H9 (cell line): Measurements from ENCODE around the gene MAPK11. TPM values are rescaled to one million over a fixed set of nuclear protein-coding genes. Genes with fewer than 3 reads are reported as not detected.

Experiments used
- DNase-seq: peaks from one replicate; pipeline ENCODE4 v3.0.0-alpha.2; 2017
- H2AFZ ChIP-seq: one replicate; pipeline ENCODE4 v1.6.1; 2013; ENCODE audit warnings: mild to moderate bottlenecking, low read length, control low read depth, moderate library complexity
- H2AK5ac ChIP-seq: 2 replicates; pipeline ENCODE4 v1.6.1; 2013; ENCODE audit warnings: low read length, control low read depth, mixed read lengths; ENCODE audit not compliant: insufficient read length
- H2BK120ac ChIP-seq: one replicate; pipeline ENCODE4 v1.6.1; 2013; ENCODE audit warnings: low read depth, mild to moderate bottlenecking, low read length, control low read depth, inconsistent platforms; ENCODE audit not compliant: poor library complexity, severe bottlenecking
- H2BK12ac ChIP-seq: 2 replicates; pipeline ENCODE4 v1.6.1; 2013; ENCODE audit warnings: low read length, control low read depth, mixed read lengths, low read depth; ENCODE audit not compliant: insufficient read length
- H2BK15ac ChIP-seq: 2 replicates; pipeline ENCODE4 v1.6.1; 2013; ENCODE audit warnings: low read depth, low read length, control low read depth
- H2BK20ac ChIP-seq: one replicate; pipeline ENCODE4 v1.6.1; 2013; ENCODE audit warnings: low read depth, mild to moderate bottlenecking, low read length, control low read depth, inconsistent platforms; ENCODE audit not compliant: poor library complexity, severe bottlenecking
- H2BK5ac ChIP-seq: 2 replicates; pipeline ENCODE4 v1.6.1; 2013; ENCODE audit warnings: low read length, control low read depth, mixed read lengths; ENCODE audit not compliant: insufficient read length
- H3K14ac ChIP-seq: 2 replicates; pipeline ENCODE4 v1.6.1; 2013; ENCODE audit warnings: low read length, control low read depth; ENCODE audit not compliant: insufficient read depth
- H3K18ac ChIP-seq: 2 replicates; pipeline ENCODE4 v1.6.1; 2013; ENCODE audit warnings: low read depth, mild to moderate bottlenecking, mixed read lengths, low read length, control low read depth; ENCODE audit not compliant: insufficient read length
- H3K23ac ChIP-seq: 2 replicates; pipeline ENCODE4 v1.6.1; 2013; ENCODE audit warnings: low read length, control low read depth, mixed read lengths, low read depth; ENCODE audit not compliant: insufficient read length
- H3K23me2 ChIP-seq: 2 replicates; pipeline ENCODE4 v1.6.1; 2013; ENCODE audit warnings: low read depth, mild to moderate bottlenecking, mixed read lengths, low read length, control low read depth; ENCODE audit not compliant: insufficient read length, poor library complexity, severe bottlenecking
- H3K27ac ChIP-seq: 2 replicates; pipeline ENCODE4 v1.5.1; 2013; ENCODE audit warnings: low read length, control low read depth, mixed read lengths, low read depth; ENCODE audit not compliant: insufficient read length
- H3K27me3 ChIP-seq: 2 replicates; pipeline ENCODE4 v1.6.1; 2013; ENCODE audit warnings: low read length, control low read depth, inconsistent platforms; ENCODE audit not compliant: insufficient read depth
- H3K4ac ChIP-seq: 2 replicates; pipeline ENCODE4 v1.6.1; 2013; ENCODE audit warnings: low read depth, mild to moderate bottlenecking, control low read depth, inconsistent platforms, low read length, moderate library complexity
- H3K4me1 ChIP-seq: 2 replicates; pipeline ENCODE4 v1.6.1; 2013; ENCODE audit warnings: low read length, control low read depth, inconsistent platforms; ENCODE audit not compliant: insufficient read depth
- H3K4me2 ChIP-seq: 2 replicates; pipeline ENCODE4 v1.6.1; 2013; ENCODE audit warnings: low read length, control low read depth, mixed read lengths; ENCODE audit not compliant: insufficient read length, insufficient read depth
- H3K56ac ChIP-seq: 2 replicates; pipeline ENCODE4 v1.6.1; 2013; ENCODE audit warnings: low read depth, mild to moderate bottlenecking, mixed read lengths, low read length, control low read depth; ENCODE audit not compliant: insufficient read length
- H3K79me1 ChIP-seq: 2 replicates; pipeline ENCODE4 v1.6.1; 2013; ENCODE audit warnings: low read depth, mild to moderate bottlenecking, moderate library complexity, low read length, control low read depth, inconsistent platforms; ENCODE audit not compliant: insufficient read depth, poor library complexity, severe bottlenecking
- H3K79me2 ChIP-seq: 2 replicates; pipeline ENCODE4 v1.6.1; 2013; ENCODE audit warnings: low read length, control low read depth, inconsistent platforms; ENCODE audit not compliant: insufficient read depth
- H3K9ac ChIP-seq: 2 replicates; pipeline ENCODE4 v1.6.1; 2013; ENCODE audit warnings: low read length, control low read depth, mixed read lengths; ENCODE audit not compliant: insufficient read length; ENCODE audit errors: extremely low read depth
- H3K9me3 ChIP-seq: one replicate; pipeline ENCODE4 v1.6.1; 2013; ENCODE audit warnings: low read depth, low read length, inconsistent platforms; ENCODE audit not compliant: control insufficient read depth
- H3T11ph ChIP-seq: one replicate; pipeline ENCODE4 v1.6.1; 2013; ENCODE audit warnings: mild to moderate bottlenecking, low read length, control low read depth, inconsistent platforms
- H4K20me1 ChIP-seq: one replicate; pipeline ENCODE4 v1.6.1; 2013; ENCODE audit not compliant: control insufficient read depth, insufficient read length, insufficient read depth
- H4K5ac ChIP-seq: 2 replicates; pipeline ENCODE4 v1.6.1; 2013; ENCODE audit warnings: low read depth, mild to moderate bottlenecking, mixed read lengths, low read length, control low read depth; ENCODE audit not compliant: insufficient read length
- H4K8ac ChIP-seq: replicated peaks from 2 replicates; pipeline ENCODE4 v1.6.1; 2013; ENCODE audit warnings: low read length, control low read depth, mixed read lengths, low read depth; ENCODE audit not compliant: insufficient read length
- H4K91ac ChIP-seq: 2 replicates; pipeline ENCODE4 v1.6.1; 2013; ENCODE audit warnings: low read depth, mild to moderate bottlenecking, moderate library complexity, mixed read lengths, low read length, control low read depth; ENCODE audit not compliant: insufficient read length
- H3K27ac Mint-ChIP-seq, 3 experiments: 2 replicates in 2 of 3; 3 replicates in 1 of 3; pipeline ENCODE4 v1.8.0; 2020 to 2021; ENCODE audit warnings: mixed read lengths in 3 of 3, mild to moderate bottlenecking in 1 of 3, moderate library complexity in 1 of 3
- H3K27me3 Mint-ChIP-seq: 2 replicates; pipeline ENCODE4 v1.8.0; 2021; ENCODE audit warnings: low read depth, mild to moderate bottlenecking, moderate library complexity, mixed read lengths
- H3K36me3 Mint-ChIP-seq, 3 experiments: 2 replicates in 2 of 3; 3 replicates in 1 of 3; pipeline ENCODE4 v1.8.0; 2020 to 2021; ENCODE audit warnings: low read depth in 3 of 3, mixed read lengths in 3 of 3; ENCODE audit not compliant: insufficient read depth in 1 of 3
- H3K4me1 Mint-ChIP-seq, 2 experiments: 2 replicates each; pipeline ENCODE4 v1.8.0; 2020; ENCODE audit warnings: mixed read lengths in 2 of 2
- H3K4me3 Mint-ChIP-seq, 2 experiments: 2 replicates in 1 of 2; 3 replicates in 1 of 2; pipeline ENCODE4 v1.8.0; 2020 to 2021; ENCODE audit warnings: mild to moderate bottlenecking in 2 of 2, mixed read lengths in 2 of 2, moderate library complexity in 1 of 2
- H3K9me3 Mint-ChIP-seq, 2 experiments: 2 replicates in 1 of 2; 3 replicates in 1 of 2; pipeline ENCODE4 v1.8.0; 2020; ENCODE audit warnings: mild to moderate bottlenecking in 2 of 2, mixed read lengths in 2 of 2, moderate library complexity in 1 of 2
- CTCF ChIP-seq: fragments of 200-600 bp; sonication (generic); conservative IDR thresholded peaks from 3 replicates; pipeline ENCODE4 v1.8.0; 2021; ENCODE audit warnings: antibody characterized with exemption, mild to moderate bottlenecking
- WGBS: extraction: QIAGEN DNeasy Blood & Tissue Kit; methylation state at CpG from one replicate; pipeline ENCODE4 v1.1.7; 2013; ENCODE audit warnings: missing lambda C conversion rate, low lambda C conversion rate, mixed read lengths; ENCODE audit not compliant: insufficient read length; ENCODE audit errors: extremely low coverage; 5-methylcytosine and 5-hydroxymethylcytosine counted together
- total RNA-seq: library from RNA; stranded (reverse); gene quantifications from 2 replicates; pipeline ENCODE4 v1.2.1, GENCODE V29; 2021

Gene MAPK11
- total RNA-seq, 1 experiment from 2014 or later: 1.5 TPM

- Histone ChIP-seq H3K79me2 (no peaks in the 10 kb centered on the region), H3K14ac (no peak overlapping the region), H3K9me3 (no peaks in the 10 kb centered on the region), H2BK15ac (no peak overlapping the region), H4K5ac (no peak overlapping the region), H4K8ac (no peak overlapping the region), H2BK20ac (no peak overlapping the region), H2BK120ac (no peak overlapping the region), H3K27me3 (no peaks in the 10 kb centered on the region), H3K79me1 (no peaks in the 10 kb centered on the region), H3K9ac (no peak overlapping the region), H3K4me1 (no peaks in the 10 kb centered on the region), H3K4me2 (no peak overlapping the region), H3K23ac (no peak overlapping the region), H3T11ph (no peak overlapping the region), H2AFZ (no peak overlapping the region), H2BK12ac (no peak overlapping the region), H3K23me2 (peaks cover 3% of the 10 kb centered on the region), H3K27ac (no peak overlapping the region), H4K20me1 (no peaks in the 10 kb centered on the region), H2BK5ac (no peak overlapping the region), H3K56ac (no peak overlapping the region), H4K91ac (no peak overlapping the region), H3K18ac (no peak overlapping the region), H3K4ac (no peak overlapping the region), H2AK5ac (no peak overlapping the region)
- Mint-ChIP-seq H3K27ac (no peak overlapping the region), H3K4me1 (no peaks in the 10 kb centered on the region), H3K27me3 (no peaks in the 10 kb centered on the region), H3K4me3 (no peak overlapping the region; a peak in 1 of 5 replicates), H3K36me3 (peaks cover 14 to 44% (median 40%) of the 10 kb centered on the region in 3 experiments), H3K9me3 (no peaks in the 10 kb centered on the region; a peak in 1 of 5 replicates)
- no peak for TF ChIP-seq CTCF
- no CpG with 5 or more reads among the region's 34 CpGs for WGBS
- DNase-seq: no peak
Measured at GRCh38 chr22:50285568-50286229, 15.5 kb upstream of the MAPK11 start.
